Measurements from ENCODE around the gene TSEN54. TPM values are rescaled to one million over a fixed set of nuclear protein-coding genes. Genes with fewer than 3 reads are reported as not detected.

The TSEN54 gene
- total RNA-seq, 1 experiment from 2014 or later = 78.7 TPM

DNA sequence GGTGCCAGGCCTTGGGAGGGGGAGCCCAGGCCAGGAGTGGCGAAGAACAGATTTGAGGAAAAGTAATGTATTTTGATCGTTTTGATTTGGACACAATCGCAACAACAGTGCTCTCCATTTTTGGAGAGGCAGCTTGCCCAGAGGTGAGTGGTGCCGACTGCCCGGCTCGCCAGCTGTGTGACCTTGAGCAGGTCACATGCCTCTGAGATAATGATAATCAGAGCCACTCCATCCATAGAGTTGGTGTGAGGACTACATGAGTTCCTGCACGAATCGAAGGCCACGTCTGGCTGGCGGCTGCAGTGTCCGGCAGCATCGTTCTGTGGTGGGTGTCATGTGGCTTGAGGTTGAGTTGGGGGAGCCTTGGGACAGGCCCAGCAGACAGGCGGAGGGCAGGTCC, 29.9 kb downstream of the TSEN54 start:
- CTCF ChIA-PET = no interaction called here
- intact Hi-C loops (cut with micrococcal nuclease; ENCODE audit: unreplicated experiment) (no loop called here), in situ Hi-C loops (cut with HindIII; ENCODE audit: low pct_unique_long_range_greater_than_20kb, low sequenced_read_pairs) (no loop called here)
- TF ChIP-seq, protein P1, sequence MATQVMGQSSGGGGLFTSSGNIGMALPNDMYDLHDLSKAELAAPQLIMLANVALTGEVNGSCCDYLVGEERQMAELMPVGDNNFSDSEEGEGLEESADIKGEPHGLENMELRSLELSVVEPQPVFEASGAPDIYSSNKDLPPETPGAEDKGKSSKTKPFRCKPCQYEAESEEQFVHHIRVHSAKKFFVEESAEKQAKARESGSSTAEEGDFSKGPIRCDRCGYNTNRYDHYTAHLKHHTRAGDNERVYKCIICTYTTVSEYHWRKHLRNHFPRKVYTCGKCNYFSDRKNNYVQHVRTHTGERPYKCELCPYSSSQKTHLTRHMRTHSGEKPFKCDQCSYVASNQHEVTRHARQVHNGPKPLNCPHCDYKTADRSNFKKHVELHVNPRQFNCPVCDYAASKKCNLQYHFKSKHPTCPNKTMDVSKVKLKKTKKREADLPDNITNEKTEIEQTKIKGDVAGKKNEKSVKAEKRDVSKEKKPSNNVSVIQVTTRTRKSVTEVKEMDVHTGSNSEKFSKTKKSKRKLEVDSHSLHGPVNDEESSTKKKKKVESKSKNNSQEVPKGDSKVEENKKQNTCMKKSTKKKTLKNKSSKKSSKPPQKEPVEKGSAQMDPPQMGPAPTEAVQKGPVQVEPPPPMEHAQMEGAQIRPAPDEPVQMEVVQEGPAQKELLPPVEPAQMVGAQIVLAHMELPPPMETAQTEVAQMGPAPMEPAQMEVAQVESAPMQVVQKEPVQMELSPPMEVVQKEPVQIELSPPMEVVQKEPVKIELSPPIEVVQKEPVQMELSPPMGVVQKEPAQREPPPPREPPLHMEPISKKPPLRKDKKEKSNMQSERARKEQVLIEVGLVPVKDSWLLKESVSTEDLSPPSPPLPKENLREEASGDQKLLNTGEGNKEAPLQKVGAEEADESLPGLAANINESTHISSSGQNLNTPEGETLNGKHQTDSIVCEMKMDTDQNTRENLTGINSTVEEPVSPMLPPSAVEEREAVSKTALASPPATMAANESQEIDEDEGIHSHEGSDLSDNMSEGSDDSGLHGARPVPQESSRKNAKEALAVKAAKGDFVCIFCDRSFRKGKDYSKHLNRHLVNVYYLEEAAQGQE (IDR thresholded peaks at IDR 0.05; ENCODE audit: insufficient read depth in 1 of 2, low read depth in 2 of 2, low read length in 1 of 2) = no peak
- TF ChIP-seq SIN3A (IDR thresholded peaks at IDR 0.05; ENCODE audit: borderline replicate concordance, insufficient read depth, low read depth, low read length) (no peak), POLR2AphosphoS5 (IDR thresholded peaks at IDR 0.05; ENCODE audit: low read depth, low read length) (no peak), TCF7L2 (IDR thresholded peaks at IDR 0.05; ENCODE audit: low read depth, low read length) (no peak)
- TF ChIP-seq, protein P2, sequence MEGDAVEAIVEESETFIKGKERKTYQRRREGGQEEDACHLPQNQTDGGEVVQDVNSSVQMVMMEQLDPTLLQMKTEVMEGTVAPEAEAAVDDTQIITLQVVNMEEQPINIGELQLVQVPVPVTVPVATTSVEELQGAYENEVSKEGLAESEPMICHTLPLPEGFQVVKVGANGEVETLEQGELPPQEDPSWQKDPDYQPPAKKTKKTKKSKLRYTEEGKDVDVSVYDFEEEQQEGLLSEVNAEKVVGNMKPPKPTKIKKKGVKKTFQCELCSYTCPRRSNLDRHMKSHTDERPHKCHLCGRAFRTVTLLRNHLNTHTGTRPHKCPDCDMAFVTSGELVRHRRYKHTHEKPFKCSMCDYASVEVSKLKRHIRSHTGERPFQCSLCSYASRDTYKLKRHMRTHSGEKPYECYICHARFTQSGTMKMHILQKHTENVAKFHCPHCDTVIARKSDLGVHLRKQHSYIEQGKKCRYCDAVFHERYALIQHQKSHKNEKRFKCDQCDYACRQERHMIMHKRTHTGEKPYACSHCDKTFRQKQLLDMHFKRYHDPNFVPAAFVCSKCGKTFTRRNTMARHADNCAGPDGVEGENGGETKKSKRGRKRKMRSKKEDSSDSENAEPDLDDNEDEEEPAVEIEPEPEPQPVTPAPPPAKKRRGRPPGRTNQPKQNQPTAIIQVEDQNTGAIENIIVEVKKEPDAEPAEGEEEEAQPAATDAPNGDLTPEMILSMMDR (IDR thresholded peaks at IDR 0.05) = no peak
- no peak for DNase-seq (ENCODE audit: low read depth, low spot score)
- BruUV-seq (replicated peaks) = no TSS peak
- Histone ChIP-seq H3K27me3 (ENCODE audit: control insufficient read depth, insufficient read depth, low read length) (no peaks in the 10 kb centered on the region), H3K27ac (ENCODE audit: low read length) (no peak overlapping the region), H3K4me1 (ENCODE audit: control insufficient read depth, insufficient read depth, low read length) (peaks cover 22% of the 10 kb centered on the region), H3K36me3 (ENCODE audit: control insufficient read depth, insufficient read depth, low read length) (no peaks in the 10 kb centered on the region), H3K9me3 (ENCODE audit: control insufficient read depth, insufficient read depth, low read depth, low read length) (no peaks in the 10 kb centered on the region), H3K4me3 (ENCODE audit: low read depth in 2 of 2, low read length in 2 of 2) (no peak overlapping the region)
- ATAC-seq = no peak
- POLR2A ChIA-PET = no interaction called here

DNA sequence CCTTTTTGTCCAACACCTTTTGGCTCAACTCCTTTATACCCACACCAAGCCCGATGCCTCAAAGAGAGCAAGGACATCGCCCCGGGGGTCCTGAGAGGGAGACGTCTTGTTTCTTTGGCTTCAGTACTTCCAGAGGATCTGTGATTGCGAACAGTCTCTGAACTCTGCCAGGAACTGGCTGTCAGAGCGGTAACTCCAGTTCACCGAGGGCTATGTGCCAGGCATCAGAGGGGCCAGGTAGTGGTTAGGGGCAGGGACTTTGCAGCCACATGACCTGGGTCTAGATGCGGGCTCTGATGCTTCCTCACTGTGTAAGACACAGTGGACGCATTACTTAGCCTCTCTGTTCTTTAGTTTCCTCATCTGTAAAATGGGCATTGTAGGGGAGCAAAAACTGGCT, 30.8 kb downstream of the TSEN54 start:
- no TSS peak for BruUV-seq (replicated peaks)
- no peak overlapping the region for H3K4me3 ChIP-seq (ENCODE audit: low read depth in 2 of 2, low read length in 2 of 2)
- POLR2A ChIA-PET = no interaction called here
- H3K27ac ChIP-seq (ENCODE audit: low read length) = no peak overlapping the region
- no peak for ATAC-seq
- H3K4me1 ChIP-seq (ENCODE audit: control insufficient read depth, insufficient read depth, low read length) = peaks cover 19% of the 10 kb centered on the region
- no peaks in the 10 kb centered on the region for H3K9me3 ChIP-seq (ENCODE audit: control insufficient read depth, insufficient read depth, low read depth, low read length)
- in situ Hi-C loops (cut with HindIII; ENCODE audit: low pct_unique_long_range_greater_than_20kb, low sequenced_read_pairs) (no loop called here), intact Hi-C loops (cut with micrococcal nuclease; ENCODE audit: unreplicated experiment) (no loop called here)
- CTCF ChIA-PET = no interaction called here
- H3K27me3 ChIP-seq (ENCODE audit: control insufficient read depth, insufficient read depth, low read length) = no peaks in the 10 kb centered on the region
- H3K36me3 ChIP-seq (ENCODE audit: control insufficient read depth, insufficient read depth, low read length) = no peaks in the 10 kb centered on the region
- TF ChIP-seq POLR2AphosphoS5 (IDR thresholded peaks at IDR 0.05; ENCODE audit: low read depth, low read length) = no peak
- TF ChIP-seq, protein P1 (IDR thresholded peaks at IDR 0.05; ENCODE audit: insufficient read depth in 1 of 2, low read depth in 2 of 2, low read length in 1 of 2) = no peak
- TF ChIP-seq SIN3A (IDR thresholded peaks at IDR 0.05; ENCODE audit: borderline replicate concordance, insufficient read depth, low read depth, low read length) = no peak
- TF ChIP-seq, protein P2 (IDR thresholded peaks at IDR 0.05) = no peak
- TF ChIP-seq TCF7L2 (IDR thresholded peaks at IDR 0.05; ENCODE audit: low read depth, low read length) = no peak
- no peak for DNase-seq (ENCODE audit: low read depth, low spot score)

All from Panc1 (cell line).